Stimulated activated CD4-positive, alpha-beta T cell treated with anti-CD3 and anti-CD28 coated beads, TNF-alpha, amount 100 ng/mL, for 4 hours (primary cell): ENCODE measurements around the gene DNAH11.
A peak's percentile ranks its signal among the peaks of the same experiment; 100 is the strongest.
"Not testable (repeated sequence)": the region's sequence is repeated elsewhere in the genome, so short reads cannot be mapped to it uniquely, and the experiment has no call there.

Experiments
- DNase-seq, 3 experiments: peaks; one replicate each; pipeline ENCODE4 v3.0.0-alpha.2; 2020; ENCODE audit warnings: low read depth in 3 of 3

The DNAH11 gene

DNA sequence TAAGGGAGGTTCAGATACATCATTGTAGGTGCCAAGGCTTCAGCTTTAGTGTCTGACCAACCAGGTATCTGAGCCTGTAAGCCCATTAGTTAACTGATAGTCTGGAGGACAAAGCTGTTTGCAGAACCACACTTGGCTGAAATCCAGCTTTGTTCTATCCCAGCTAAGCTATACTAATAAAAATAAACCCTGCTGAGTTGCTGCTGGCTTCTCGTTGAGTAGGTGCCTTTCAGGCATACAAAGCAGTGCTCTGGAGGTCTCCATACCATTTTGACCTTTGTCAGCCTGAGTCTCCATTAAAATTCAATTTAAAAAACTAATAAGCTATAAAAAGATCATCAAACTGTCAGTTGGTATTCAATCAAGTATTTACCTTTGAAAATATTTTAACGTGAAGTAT, 380.8 kb downstream of the DNAH11 start:
- DNase-seq: no peak

DNA sequence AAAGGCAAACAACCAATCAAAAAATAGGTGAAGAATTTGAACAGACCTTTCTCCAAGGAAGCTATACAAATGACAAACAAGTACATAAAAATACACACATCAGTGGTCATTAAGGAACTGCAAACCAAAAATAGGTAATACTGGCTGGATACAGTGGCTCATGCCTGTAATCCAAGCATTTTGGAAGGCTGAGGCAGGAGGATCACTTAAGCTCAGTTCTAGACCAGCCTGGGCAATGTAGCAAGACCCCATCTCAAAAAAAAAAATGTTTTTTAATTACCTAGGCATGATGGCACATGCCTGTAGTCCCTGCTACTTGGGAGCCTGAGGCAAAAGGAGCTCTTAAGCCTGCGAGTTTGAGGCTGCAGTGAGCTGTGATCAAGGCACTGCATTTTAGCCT, 383.6 kb downstream of the DNAH11 start:
- no peak for DNase-seq

DNA sequence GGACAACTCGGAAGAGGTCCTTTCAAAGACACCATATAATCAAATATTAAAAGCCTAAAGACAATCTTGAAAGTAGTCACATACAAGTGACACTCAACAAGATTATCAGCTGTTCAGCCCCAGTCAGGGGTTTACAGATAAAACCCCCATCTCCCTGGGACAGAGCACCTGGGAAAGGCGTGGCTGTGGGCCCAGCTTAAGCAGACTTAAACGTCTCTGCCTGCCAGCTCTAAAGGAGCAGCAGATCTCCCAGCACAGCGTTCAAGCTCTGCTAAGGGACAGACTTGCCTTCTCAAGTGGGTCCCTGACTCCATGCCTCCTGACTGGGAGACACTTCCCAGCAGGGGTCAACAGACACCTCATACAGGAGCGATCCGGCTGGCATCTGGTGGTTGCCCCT, 384.9 kb downstream of the DNAH11 start:
- no peak for DNase-seq

DNA sequence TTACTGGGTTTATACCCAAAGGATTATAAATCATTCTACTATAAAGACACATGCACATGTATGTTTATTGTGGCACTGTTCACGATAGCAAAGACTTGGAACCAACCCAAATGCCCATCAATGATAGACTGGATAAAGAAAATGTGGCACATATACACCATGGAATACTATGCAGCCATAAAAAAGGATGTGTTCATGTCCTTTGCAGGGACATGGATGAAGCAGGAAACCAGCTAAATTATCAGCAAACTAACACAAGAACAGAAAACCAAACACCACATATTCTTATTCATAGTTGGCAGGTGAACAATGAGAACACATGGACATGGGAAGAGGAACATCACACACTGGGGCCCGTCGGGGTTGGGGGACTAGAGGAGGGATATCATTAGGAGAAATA, 390.5 kb downstream of the DNAH11 start:
- DNase-seq: not testable (repeated sequence)

DNA sequence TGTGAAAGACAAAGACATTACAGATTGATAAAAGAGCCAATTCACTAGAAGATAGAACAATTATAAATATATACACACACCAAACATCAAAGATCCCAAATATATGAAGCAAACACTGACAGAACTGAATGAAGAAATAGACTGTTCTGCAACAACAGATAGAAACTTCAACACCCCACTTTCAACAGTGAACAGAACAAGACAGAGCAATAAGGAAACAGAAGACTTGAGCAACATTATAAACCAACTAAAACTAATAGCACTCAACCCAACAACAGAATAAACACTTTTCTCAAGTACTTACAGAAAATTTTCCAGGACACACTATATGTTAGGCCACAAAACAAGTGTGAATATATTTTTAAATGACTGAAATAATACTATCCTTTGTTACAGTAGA, 392.0 kb downstream of the DNAH11 start:
- DNase-seq: no peak

DNA sequence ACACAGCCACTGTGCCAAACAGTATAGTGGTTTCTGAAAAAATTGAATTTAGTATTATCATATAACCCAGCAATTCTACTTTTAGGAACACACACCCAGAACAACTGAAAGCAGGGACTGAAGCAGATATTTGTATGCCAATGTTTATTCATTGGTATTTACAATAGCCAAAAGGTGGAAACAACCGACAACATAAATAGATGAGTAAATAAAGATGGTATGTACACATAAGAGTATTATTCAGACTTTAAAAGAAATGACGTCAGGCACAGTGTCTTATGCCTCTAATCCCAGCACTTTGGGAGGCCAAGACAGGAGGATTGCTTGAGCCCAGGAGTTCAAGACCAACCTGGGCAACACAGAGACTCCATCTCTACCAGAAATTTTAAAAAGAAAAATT, 395.6 kb downstream of the DNAH11 start:
- no peak for DNase-seq

DNA sequence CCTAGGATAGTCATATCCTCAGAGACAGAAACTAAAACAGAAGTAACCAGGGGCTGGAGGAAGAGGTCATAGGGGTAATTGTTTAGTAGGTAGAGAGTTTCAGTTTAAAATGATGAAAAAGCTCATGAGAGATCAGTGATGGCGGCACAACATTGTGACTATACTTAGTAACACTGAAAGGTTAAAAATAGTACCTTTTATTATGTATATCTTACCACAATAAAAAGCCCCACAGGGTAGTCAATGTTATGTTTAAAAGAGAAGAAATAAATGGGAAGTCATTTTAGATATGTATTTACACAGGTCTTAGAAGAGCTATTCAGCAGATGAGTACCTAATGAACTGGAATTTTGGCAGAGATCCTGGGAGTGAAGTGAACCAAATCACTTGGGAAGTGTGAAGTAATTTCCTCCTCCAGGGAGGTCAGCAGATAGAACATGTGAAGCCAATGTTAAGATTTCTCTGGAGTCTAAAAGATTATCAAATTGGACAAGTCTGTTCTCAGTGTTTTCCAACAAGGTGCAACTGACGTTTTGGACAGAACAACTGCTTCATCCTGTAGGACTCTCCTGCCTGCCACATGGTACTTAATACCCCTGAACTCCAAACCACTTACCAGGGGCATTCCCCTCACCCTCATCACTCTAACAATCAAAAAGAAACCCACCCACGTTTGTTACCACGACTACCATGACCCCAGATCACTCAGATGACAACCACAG, 396.5 kb downstream of the DNAH11 start:
- no peak for DNase-seq

DNA sequence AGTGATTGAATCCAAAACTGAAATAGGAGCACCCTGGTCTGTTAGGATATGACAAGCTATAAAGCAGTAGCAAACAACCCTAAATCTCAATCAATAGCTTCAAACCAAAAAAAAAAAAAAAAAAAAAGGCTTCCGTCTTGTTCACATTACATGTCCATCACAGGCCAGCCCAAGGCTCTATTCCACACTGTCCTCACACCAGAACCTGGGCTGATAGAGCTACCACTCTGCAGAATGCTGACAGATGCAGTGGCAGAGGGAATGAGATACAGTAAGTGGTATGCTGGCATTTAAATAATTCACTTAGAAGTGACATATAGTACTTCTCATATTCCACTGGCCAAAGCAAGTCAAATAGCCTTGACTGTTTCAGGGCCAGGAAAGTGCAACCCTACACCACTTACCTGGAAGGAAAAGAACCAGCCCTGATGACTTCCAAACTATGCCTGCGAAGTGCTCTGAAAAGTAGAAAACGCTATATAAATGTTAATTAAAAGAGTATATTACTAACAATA, 397.1 kb downstream of the DNAH11 start:
- DNase-seq: no peak

DNA sequence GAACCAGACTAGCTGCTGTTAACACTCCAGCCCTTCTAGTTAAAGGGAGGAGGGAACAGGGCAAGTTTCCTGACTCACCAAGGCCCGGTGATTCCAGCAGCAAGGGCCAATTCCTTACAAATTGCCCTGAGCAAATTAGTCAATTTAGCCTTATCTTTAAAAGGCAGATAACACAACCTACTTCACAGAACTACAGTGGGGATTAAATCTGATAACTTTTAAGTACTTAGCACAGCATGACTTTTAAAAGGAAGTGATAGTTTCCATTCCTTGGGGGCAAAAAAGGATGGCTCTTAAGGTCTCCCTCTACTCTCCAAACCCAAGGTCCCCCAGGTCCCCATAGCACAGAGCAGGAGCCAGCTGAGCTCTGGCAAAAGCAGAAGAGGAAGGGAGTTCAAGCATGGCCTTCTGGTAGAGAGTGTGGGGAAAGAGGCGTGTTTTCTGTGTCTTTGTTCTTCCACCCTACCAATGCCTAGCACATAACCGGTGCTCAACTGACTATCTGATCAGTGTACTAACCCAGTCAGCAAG, 398.8 kb downstream of the DNAH11 start:
- no peak for DNase-seq

DNA sequence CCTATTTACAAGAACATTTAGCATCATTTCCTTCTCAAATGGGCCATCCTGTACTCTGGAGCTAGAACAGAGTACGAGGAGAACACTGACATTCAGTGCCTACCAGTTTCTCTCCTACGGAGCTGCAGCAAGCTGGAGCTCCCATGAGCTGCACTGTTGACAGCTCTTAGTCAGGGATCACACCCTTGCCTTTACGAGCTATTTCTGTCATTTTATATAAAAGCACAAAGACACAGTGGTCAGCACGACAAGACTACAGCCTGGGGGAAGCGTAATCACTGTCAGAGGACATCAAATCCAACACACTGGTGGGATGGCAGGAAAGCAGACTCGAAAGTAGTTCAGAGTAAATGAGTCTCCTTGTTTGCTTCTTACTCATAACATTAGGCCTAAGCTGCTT, 400.1 kb downstream of the DNAH11 start:
- no peak for DNase-seq

DNA sequence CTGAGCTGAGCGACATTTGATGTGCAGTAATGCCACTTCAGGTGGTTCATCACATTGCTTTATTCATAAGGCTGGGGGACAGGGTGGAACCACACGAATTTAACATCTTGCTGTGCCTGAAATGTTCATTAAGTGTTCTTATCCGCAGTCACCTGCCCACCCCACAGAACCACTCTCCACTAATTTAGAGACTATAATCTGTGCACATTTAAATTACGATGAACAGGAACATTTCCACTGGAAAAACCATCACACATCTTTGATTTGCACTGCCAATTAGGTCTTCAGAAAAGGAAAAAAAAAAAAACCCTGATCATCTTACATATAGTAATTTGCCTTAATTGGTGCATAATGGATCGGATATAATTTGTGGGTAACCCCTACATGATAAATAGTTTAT, 400.6 kb downstream of the DNAH11 start:
- no peak for DNase-seq

DNA sequence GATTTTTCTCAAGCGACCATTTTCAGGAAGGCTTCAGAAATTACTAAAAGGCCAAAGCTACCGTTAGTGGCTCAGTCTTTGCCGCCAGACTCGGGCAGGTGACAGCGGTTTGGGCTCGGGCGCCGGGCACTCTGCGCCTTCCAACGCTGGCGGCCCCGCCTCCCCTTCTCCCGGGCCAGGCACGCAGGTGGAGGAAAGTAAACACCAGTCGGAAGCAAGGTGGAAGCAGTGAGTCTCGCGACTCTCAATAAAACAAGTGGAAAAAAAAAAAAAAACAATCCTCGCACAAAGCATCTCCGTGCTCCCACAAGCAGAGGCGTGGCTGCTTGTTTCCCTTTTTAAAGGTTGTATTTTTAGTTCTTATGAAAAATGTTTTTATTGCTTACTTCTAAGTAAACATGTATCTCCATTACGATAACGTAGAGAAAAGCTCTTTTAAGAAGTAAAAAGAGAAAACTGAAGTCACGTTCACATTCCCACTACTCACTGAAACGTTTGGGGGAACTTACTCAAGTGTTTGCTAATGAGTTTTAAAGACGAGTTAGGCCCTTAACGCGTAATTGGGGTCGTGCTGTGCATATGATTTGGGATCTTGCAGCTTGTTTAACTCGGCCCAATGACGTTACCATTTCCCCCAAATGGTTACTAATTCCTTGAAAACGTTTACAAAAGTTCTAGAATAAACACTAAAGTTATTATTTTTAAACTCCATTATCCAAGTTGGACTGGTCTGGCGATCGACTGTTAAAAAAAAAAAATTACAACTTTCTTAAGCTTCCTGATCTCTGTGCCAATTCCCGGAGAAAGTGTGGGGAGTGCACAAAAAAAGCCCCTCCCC, 402.0 kb downstream of the DNAH11 start:
- peak in 1 of 3 experiments; percentile 24 for DNase-seq

DNA sequence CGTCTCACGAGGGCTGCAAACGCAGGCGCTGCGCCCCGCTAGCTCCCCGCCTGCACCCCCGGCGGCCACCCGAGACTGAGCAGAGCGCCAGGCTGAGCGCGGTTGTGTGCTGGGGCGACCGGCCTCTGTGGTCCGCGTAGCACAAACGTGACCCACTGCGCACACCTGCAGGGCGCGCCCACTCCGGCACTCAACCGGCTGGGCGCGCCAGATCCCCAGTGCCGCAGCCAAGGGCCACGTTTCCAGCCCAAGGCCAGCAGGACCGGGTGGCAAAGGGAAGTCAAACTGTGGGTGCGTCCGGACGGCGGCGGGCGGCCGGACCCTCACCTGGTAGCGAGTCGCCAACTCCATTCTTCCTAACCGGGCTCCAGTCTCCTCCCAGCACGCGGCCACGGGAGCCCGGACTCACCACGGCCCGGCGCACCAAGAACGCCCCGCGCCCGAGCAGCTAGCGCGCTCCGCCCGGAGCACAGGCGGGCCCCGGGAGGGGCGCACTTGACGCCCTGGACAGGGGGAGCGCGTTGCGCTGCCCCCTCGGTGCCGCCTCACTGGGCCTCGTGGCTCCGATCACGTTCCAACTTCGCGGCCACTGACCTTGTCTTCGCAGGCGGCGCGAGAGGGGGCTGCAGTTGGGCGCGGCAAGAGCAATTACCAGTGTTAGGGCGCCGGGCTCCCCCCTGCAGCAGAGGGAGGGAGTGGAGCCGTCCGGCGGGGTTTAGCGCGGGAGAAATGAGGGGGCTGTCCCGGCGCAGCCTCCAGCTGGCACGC, 402.8 kb downstream of the DNAH11 start, which contains the start of gene CDCA7L:
CDCA7L (minus strand) TSS at position 446 of the 768 bp plus-strand sequence; CDS start at position 351, 95 bp downstream.
- DNase-seq: peak in 2 of 3 experiments; percentile 35 to 52

DNA sequence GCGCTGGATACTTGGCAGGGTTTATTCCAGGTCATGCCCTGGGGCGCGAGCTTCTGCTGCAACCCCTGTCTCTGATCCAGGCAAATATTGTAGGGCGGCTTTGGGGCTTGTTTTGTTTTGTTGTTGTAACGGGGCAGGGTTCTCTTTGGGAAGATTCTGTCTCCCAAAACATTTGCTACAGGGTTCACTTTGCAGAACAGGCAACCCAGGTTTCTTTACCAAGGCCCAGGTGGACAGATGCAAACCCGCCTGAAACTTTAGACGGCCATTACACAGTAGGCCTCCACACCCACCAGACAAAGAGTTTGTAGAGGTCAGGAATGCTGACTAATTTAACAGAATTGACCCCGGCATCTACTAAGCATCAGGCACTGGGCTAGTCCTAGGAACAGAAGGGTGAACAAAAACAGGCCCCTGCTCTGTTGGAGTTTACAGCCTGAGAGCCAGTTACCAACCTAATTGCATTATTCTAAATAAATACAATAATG, 403.4 kb downstream of the DNAH11 start:
- no peak for DNase-seq

DNA sequence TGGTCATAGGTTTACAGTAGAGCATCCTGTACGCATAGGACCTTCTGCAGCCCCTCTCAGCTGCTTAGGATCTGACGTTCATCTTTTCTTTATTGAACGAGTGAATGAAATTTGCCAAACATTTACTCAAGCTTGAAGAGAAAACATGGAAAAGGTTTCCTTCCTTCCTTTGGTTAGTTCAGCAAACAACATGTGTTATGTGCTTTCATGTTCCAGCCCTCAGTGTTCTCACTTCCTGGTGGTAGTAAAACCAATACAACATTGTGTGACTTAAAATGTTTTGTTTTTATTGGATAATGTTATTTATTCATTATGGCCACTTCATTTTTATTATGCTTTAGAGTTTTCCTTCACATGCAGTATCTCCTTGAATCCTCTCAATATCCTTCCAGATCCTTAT, 404.2 kb downstream of the DNAH11 start:
- no peak for DNase-seq

DNA sequence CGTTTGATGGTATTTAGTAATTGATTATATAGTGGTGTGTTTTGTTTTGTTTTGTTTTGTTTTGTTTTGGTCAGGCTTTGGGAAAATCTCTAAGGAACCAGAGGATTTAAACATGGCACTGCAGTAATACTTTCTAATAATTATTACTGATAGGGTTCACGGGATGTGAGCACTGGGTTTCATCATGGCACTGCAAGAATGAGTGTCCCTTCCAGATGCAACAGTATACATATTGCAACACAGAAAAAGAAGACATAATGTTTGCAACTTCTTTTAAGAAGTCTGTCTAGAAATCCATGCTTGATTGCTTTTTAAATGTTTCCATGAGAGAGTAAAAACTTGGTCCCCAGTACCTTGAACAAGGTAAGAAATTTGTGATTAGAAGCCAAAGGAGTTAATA, 405.1 kb downstream of the DNAH11 start:
- no peak for DNase-seq

DNA sequence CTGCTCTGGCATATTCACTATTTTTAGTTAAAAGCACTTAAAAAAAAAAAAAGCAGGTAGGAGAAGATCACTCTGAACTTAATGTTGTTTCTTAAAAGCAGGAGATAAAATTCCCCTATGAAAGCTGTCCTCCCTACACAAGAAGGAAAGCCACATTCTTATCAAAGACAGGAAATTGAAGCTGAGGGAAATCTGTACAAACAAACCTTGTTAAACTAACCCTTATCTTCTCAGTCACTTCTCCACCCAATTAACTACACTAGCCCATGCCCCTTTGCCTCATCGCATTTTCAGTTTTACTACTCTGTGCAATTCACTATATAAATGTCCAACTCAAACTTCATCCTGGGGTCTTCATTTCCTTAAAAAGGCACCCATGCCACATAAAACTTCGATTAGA, 405.5 kb downstream of the DNAH11 start:
- DNase-seq: no peak

DNA sequence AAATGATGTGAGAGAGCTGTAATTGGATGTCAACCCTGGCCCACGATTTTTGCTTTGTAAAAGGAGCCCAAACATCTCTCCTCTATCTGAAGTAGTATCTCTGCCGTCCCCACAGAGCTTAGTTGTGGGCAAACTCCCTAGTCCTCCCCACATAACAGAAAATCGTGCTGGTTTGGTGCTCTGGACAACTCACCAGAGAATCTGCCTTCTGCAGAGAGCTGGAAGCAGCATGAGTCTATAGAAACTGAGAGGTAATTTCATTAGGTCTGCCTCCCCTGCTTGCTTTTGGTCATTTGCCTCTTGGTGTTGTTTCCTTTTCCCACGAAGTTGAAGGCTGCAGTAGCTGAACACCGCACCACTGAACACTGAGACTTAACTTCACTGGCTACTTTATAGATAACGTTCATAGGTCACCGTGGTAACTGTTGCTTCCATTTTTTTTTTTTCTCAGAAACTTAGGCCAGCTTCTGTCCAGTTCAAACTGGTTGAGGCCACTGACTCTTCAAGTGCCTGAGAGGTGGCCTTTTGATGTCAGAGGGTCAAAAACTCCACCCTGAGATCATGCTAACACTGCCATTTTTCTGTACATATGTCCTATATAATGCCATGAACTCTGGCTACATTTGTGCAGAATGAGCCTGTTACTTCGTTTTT, 406.2 kb downstream of the DNAH11 start:
- no peak for DNase-seq
